ENCODE data around the gene OR52A1.
A peak's percentile ranks its signal among the peaks of the same experiment; 100 is the strongest.

Gene OR52A1

GRCh38 chr11:5131584-5132335 lies 22.8 kb downstream of the OR52A1 start:
- no peak for DNase-seq

GRCh38 chr11:5129457-5129877 lies 25.1 kb downstream of the OR52A1 start:
- DNase-seq, result no peak

- DNase-seq, result no peak
Measured at GRCh38 chr11:5124891-5125620, 29.5 kb downstream of the OR52A1 start.

GRCh38 chr11:5123802-5124521 lies 30.6 kb downstream of the OR52A1 start:
- peak; percentile 55 for DNase-seq

- no peak for DNase-seq
Measured at GRCh38 chr11:5118893-5119292, 35.7 kb downstream of the OR52A1 start.

GRCh38 chr11:5117588-5117987 lies 37.0 kb downstream of the OR52A1 start:
- DNase-seq, result no peak

GRCh38 chr11:5115339-5115738 lies 39.2 kb downstream of the OR52A1 start:
- DNase-seq, result no peak

GRCh38 chr11:5107285-5107684 lies 47.3 kb downstream of the OR52A1 start:
- DNase-seq, result no peak

GRCh38 chr11:5103066-5103465 lies 51.5 kb downstream of the OR52A1 start:
- no peak for DNase-seq

GRCh38 chr11:5102246-5102645 lies 52.3 kb downstream of the OR52A1 start:
- DNase-seq, result no peak

- no peak for DNase-seq
Measured at GRCh38 chr11:5096011-5096410, 58.5 kb downstream of the OR52A1 start.

All from MV-4-11 (cell line).